Neural progenitor cell (in vitro differentiated cells): ENCODE measurements around the gene PLXDC2. TPM values are rescaled to one million over a fixed set of nuclear protein-coding genes. Genes with fewer than 3 reads are reported as not detected.
A peak's percentile ranks its signal among the peaks of the same experiment; 100 is the strongest.

Experiments
- DNase-seq: peaks from one replicate; pipeline ENCODE4 v3.0.0-alpha.2; 2016; ENCODE audit warnings: low spot score
- H2AFZ ChIP-seq: fragments of 200-600 bp; sonication (generic); replicated peaks from 2 replicates; pipeline ENCODE4 v1.6.1; 2016; ENCODE audit warnings: antibody characterized with exemption
- H3F3A ChIP-seq: fragments of 200-600 bp; sonication (generic); 2 replicates; pipeline ENCODE4 v1.6.1; 2016; ENCODE audit warnings: antibody characterized with exemption, low read depth
- H3K27ac ChIP-seq: fragments of 200-600 bp; sonication (generic); 2 replicates; pipeline ENCODE4 v1.5.1; 2016; ENCODE audit warnings: mild to moderate bottlenecking
- H3K27me3 ChIP-seq: fragments of 200-600 bp; sonication (generic); 2 replicates; pipeline ENCODE4 v1.6.1; 2016; ENCODE audit warnings: mild to moderate bottlenecking, moderate library complexity
- H3K36me3 ChIP-seq: fragments of 200-600 bp; sonication (generic); 2 replicates; pipeline ENCODE4 v1.5.1; 2016
- H3K4me1 ChIP-seq: fragments of 200-600 bp; sonication (generic); 2 replicates; pipeline ENCODE4 v1.6.1; 2016; ENCODE audit warnings: mixed run types
- H3K4me2 ChIP-seq: fragments of 200-600 bp; sonication (generic); 2 replicates; pipeline ENCODE4 v1.6.1; 2016
- H3K4me3 ChIP-seq: fragments of 200-600 bp; sonication (generic); 2 replicates; pipeline ENCODE4 v1.5.1; 2016
- H3K79me2 ChIP-seq: fragments of 200-600 bp; sonication (generic); 2 replicates; pipeline ENCODE4 v1.6.1; 2016; ENCODE audit warnings: low read depth
- H3K9ac ChIP-seq: fragments of 200-600 bp; sonication (generic); 2 replicates; pipeline ENCODE4 v1.6.1; 2016
- H3K9me3 ChIP-seq: fragments of 200-600 bp; sonication (generic); 2 replicates; pipeline ENCODE4 v1.5.1; 2016; ENCODE audit warnings: low read depth
- H4K20me1 ChIP-seq: fragments of 200-600 bp; sonication (generic); 2 replicates; pipeline ENCODE4 v1.6.1; 2016; ENCODE audit warnings: low read depth
- H3K27ac Mint-ChIP-seq: 3 replicates; pipeline ENCODE4 v1.8.0; 2021; ENCODE audit warnings: mixed read lengths
- H3K27me3 Mint-ChIP-seq: 2 replicates; pipeline ENCODE4 v1.8.0; 2022; ENCODE audit warnings: low read depth, mild to moderate bottlenecking, inconsistent platforms, moderate library complexity, mixed read lengths; ENCODE audit not compliant: insufficient read depth
- H3K36me3 Mint-ChIP-seq: 3 replicates; pipeline ENCODE4 v1.8.0; 2021; ENCODE audit warnings: mixed read lengths
- H3K4me1 Mint-ChIP-seq: 3 replicates; pipeline ENCODE4 v1.8.0; 2021; ENCODE audit warnings: mixed read lengths
- H3K4me3 Mint-ChIP-seq: 3 replicates; pipeline ENCODE4 v1.8.0; 2021; ENCODE audit warnings: mild to moderate bottlenecking, moderate library complexity, mixed read lengths
- H3K9me3 Mint-ChIP-seq: 3 replicates; pipeline ENCODE4 v1.8.0; 2020; ENCODE audit warnings: mixed read lengths
- CTCF ChIP-seq: fragments of 200-600 bp; sonication (generic); IDR thresholded peaks from 2 replicates; pipeline ENCODE4 v1.5.1; 2017; ENCODE audit warnings: antibody characterized with exemption, mild to moderate bottlenecking
- EZH2 ChIP-seq: fragments of 200-600 bp; sonication (generic); IDR thresholded peaks from 2 replicates; pipeline ENCODE4 v1.6.1; 2017; ENCODE audit warnings: antibody characterized with exemption, mild to moderate bottlenecking, moderate library complexity
- EZH2phosphoT487 ChIP-seq: fragments of 200-600 bp; sonication (generic); IDR thresholded peaks from 2 replicates; pipeline ENCODE4 v1.6.1; 2017; ENCODE audit warnings: antibody characterized with exemption
- total RNA-seq: library from RNA; depleted of rRNA; stranded (reverse); fragments of >200 nt; gene quantifications from 2 replicates; pipeline ENCODE4 v1.2.3, GENCODE V29; 2015; ENCODE audit warnings: low replicate concordance

The PLXDC2 gene
- total RNA-seq, 1 donor from 2014 or later: 44.2 TPM

GRCh38 chr10:19775296-19775695 lies 40.9 kb upstream of the PLXDC2 start:
- Mint-ChIP-seq H3K36me3 (no peaks in the 10 kb centered on the region), H3K27me3 (no peaks in the 10 kb centered on the region), H3K4me3 (no peak overlapping the region), H3K27ac (no peak overlapping the region), H3K4me1 (no peaks in the 10 kb centered on the region), H3K9me3 (peaks cover 3% of the 10 kb centered on the region)
- H4K20me1 ChIP-seq: no peaks in the 10 kb centered on the region
- H3K4me2 ChIP-seq: no peak overlapping the region
- no peaks in the 10 kb centered on the region for H3K4me1 ChIP-seq
- H3K4me3 ChIP-seq: no peak overlapping the region
- H3K79me2 ChIP-seq: no peaks in the 10 kb centered on the region
- no peak for TF ChIP-seq CTCF
- no peak for TF ChIP-seq EZH2phosphoT487
- no peak for TF ChIP-seq EZH2
- no peak overlapping the region for H3K27ac ChIP-seq
- no peak overlapping the region for H3K9ac ChIP-seq
- no peak overlapping the region for H2AFZ ChIP-seq
- DNase-seq: no peak
- no peaks in the 10 kb centered on the region for H3K36me3 ChIP-seq
- no peaks in the 10 kb centered on the region for H3K27me3 ChIP-seq
- H3F3A ChIP-seq: no peaks in the 10 kb centered on the region
- no peaks in the 10 kb centered on the region for H3K9me3 ChIP-seq

- peaks cover 2% of the 10 kb centered on the region for H3K9me3 Mint-ChIP-seq
- H3K4me1 ChIP-seq: no peaks in the 10 kb centered on the region
- no peak overlapping the region for H3K4me3 ChIP-seq
- no peaks in the 10 kb centered on the region for H3K36me3 ChIP-seq
- H3K79me2 ChIP-seq: no peaks in the 10 kb centered on the region
- no peaks in the 10 kb centered on the region for H3K4me1 Mint-ChIP-seq
- H3K4me3 Mint-ChIP-seq: no peak overlapping the region
- no peaks in the 10 kb centered on the region for H3K27me3 Mint-ChIP-seq
- H3F3A ChIP-seq: no peaks in the 10 kb centered on the region
- no peaks in the 10 kb centered on the region for H3K27me3 ChIP-seq
- H3K9me3 ChIP-seq: no peaks in the 10 kb centered on the region
- no peak overlapping the region for H3K27ac Mint-ChIP-seq
- no peak overlapping the region for H3K27ac ChIP-seq
- H3K4me2 ChIP-seq: no peak overlapping the region
- TF ChIP-seq EZH2phosphoT487: no peak
- H3K36me3 Mint-ChIP-seq: no peaks in the 10 kb centered on the region
- H4K20me1 ChIP-seq: no peaks in the 10 kb centered on the region
- H2AFZ ChIP-seq: peak overlapping the region; percentile 86
- no peak overlapping the region for H3K9ac ChIP-seq
- DNase-seq: no peak
These were observed 38.4 kb upstream of the PLXDC2 start for GRCh38 chr10:19777806-19778205.

- no peak overlapping the region for H3K27ac ChIP-seq
- no peaks in the 10 kb centered on the region for H4K20me1 ChIP-seq
- no peak overlapping the region for H3K4me3 ChIP-seq
- no peaks in the 10 kb centered on the region for H3K4me1 Mint-ChIP-seq
- no peaks in the 10 kb centered on the region for H3K4me1 ChIP-seq
- H3K79me2 ChIP-seq: no peaks in the 10 kb centered on the region
- H3K36me3 Mint-ChIP-seq: no peaks in the 10 kb centered on the region
- H3K4me2 ChIP-seq: no peak overlapping the region
- no peak for DNase-seq
- H2AFZ ChIP-seq: no peak overlapping the region
- H3F3A ChIP-seq: no peaks in the 10 kb centered on the region
- H3K27ac Mint-ChIP-seq: no peak overlapping the region
- no peaks in the 10 kb centered on the region for H3K9me3 ChIP-seq
- H3K27me3 ChIP-seq: no peaks in the 10 kb centered on the region
- no peak overlapping the region for H3K4me3 Mint-ChIP-seq
- no peaks in the 10 kb centered on the region for H3K9me3 Mint-ChIP-seq
- no peaks in the 10 kb centered on the region for H3K27me3 Mint-ChIP-seq
- no peak overlapping the region for H3K9ac ChIP-seq
- no peaks in the 10 kb centered on the region for H3K36me3 ChIP-seq
- no peak for TF ChIP-seq CTCF
- TF ChIP-seq EZH2phosphoT487: no peak
- no peak for TF ChIP-seq EZH2
These were observed 37.2 kb upstream of the PLXDC2 start for GRCh38 chr10:19778996-19779395.

GRCh38 chr10:19782430-19783089 lies 33.7 kb upstream of the PLXDC2 start:
- Histone ChIP-seq H3K9me3 (no peaks in the 10 kb centered on the region), H3K79me2 (no peaks in the 10 kb centered on the region), H3K4me3 (no peak overlapping the region), H3K36me3 (no peaks in the 10 kb centered on the region), H2AFZ (no peak overlapping the region), H3K4me1 (no peaks in the 10 kb centered on the region), H4K20me1 (no peaks in the 10 kb centered on the region), H3F3A (no peaks in the 10 kb centered on the region), H3K27me3 (no peaks in the 10 kb centered on the region), H3K27ac (no peak overlapping the region), H3K9ac (no peak overlapping the region), H3K4me2 (no peak overlapping the region)
- no peak for DNase-seq
- Mint-ChIP-seq H3K9me3 (no peaks in the 10 kb centered on the region), H3K4me3 (no peak overlapping the region), H3K36me3 (no peaks in the 10 kb centered on the region), H3K27me3 (no peaks in the 10 kb centered on the region), H3K27ac (no peak overlapping the region), H3K4me1 (no peaks in the 10 kb centered on the region)
- TF ChIP-seq EZH2 (no peak), EZH2phosphoT487 (no peak), CTCF (no peak)
